Retina (tissue), 1 donor: ENCODE measurements around the gene TBCD.
"Not testable (repeated sequence)": the region's sequence is repeated elsewhere in the genome, so short reads cannot be mapped to it uniquely, and the experiment has no call there.

ENCODE experiments used
- DNase-seq: peaks from one replicate; pipeline ENCODE4 v3.0.0-alpha.2; 2016

TBCD gene

GRCh38 chr17:82729479-82730260 lies 22.2 kb upstream of the TBCD start:
- no peak for DNase-seq

DNA sequence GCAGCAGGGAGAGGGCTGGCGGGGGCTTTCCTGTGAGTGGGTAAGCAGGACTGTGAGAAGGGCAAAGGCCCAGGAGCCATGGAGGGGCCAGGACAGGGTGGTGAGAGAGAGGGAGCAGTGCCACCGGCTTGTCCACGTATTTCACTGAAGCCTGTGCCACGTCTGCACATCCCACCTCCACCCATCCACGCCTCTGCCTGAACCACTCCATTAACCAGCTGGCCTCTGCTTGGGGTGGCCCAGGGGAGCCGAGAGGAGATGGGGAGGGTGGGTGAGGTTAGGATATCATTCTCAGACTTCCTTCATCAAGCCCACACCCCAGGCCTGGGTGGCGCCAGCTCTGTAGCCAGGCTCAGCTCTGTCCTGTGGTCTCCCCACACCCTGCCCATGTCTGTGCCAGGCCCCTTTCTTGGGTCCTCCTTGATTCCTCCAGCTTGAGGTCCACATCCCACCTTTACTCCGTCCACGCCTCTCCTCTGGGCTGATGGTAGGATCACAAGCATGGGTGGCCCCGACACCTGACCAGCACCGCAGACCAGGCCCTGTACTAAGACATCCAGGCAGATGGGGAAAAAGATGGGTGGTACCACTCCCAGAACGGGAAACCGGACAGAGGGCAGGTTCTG lies 19.6 kb upstream of the TBCD start:
- no peak for DNase-seq

DNA sequence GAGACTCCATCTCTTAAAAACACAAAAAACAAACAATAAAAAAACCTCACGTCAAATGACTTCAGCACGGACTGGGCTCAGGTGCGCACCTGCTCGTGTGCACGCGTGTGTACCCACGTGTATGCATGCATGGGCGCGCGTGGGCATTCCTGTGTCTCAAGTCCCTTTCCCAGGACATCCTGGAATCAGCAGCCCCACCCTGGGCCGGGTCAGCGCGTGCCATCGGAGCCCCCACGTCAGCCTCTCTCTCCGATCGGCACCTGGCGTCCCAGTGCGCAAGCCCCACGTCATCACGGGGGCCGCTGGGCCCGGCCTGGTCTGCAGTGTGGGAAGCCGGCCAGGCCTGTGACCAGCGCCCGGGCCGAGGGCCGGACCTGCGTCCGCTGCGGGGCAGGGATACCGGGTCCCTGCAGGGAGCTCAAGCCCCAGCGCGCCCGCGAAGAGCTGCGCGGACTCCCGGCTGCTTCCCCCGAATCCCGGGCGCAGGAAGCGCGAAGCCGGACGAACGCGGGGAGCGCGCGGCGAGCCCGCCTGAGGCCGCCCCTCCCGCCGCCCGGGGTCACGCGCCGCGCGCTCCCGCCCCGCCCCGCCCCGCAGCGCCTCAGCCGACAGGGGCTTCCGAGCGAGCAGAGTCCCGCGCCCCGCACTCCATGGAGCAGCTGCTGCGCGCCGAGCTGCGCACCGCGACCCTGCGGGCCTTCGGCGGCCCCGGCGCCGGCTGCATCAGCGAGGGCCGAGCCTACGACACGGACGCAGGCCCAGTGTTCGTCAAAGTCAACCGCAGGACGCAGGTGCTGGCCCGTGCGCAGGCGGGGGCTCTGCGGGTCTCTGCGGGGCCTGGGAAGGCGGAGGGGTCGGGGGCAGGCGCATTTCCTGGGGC lies 16.6 kb upstream of the TBCD start, which contains the start of gene FN3K:
TSS of gene FN3K (plus strand) at position 629 of the 880 bp plus-strand sequence. CDS start at position 651, 22 bp downstream.
- peak; percentile 87 for DNase-seq

DNA sequence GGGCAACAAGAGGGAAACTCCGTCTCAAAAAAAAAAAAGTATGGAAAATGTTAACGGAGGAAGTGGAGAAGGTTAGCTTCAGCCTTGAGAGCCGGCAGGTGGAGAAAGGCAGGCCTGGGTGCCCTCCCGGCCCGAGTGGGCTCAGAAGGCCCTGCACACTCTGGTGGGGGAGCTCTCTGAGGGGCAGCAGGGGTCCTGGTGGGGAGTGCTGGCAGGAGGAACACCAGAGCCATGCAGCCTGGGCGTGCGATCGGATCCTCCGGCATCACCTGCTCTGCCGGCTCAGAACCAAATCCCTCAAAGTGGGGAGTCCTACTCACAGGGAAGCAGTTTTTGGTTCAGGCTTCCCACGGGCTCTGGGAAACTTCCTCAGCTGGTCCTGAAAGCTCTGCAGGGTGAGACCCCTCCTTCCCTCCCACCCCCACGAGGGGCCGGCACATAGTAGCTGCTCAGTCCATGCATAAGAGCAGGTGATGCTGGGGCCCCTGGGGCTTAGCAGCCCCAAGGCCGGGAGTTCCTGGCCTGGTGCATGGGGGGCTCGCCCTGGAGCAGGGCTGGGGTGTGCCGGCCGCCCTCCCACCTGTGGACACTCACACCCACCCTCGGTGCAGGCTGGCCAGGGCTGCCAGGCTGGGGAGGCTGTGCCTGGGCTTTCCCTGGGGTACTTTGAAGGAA lies 15.2 kb upstream of the TBCD start:
- DNase-seq, result no peak

DNA sequence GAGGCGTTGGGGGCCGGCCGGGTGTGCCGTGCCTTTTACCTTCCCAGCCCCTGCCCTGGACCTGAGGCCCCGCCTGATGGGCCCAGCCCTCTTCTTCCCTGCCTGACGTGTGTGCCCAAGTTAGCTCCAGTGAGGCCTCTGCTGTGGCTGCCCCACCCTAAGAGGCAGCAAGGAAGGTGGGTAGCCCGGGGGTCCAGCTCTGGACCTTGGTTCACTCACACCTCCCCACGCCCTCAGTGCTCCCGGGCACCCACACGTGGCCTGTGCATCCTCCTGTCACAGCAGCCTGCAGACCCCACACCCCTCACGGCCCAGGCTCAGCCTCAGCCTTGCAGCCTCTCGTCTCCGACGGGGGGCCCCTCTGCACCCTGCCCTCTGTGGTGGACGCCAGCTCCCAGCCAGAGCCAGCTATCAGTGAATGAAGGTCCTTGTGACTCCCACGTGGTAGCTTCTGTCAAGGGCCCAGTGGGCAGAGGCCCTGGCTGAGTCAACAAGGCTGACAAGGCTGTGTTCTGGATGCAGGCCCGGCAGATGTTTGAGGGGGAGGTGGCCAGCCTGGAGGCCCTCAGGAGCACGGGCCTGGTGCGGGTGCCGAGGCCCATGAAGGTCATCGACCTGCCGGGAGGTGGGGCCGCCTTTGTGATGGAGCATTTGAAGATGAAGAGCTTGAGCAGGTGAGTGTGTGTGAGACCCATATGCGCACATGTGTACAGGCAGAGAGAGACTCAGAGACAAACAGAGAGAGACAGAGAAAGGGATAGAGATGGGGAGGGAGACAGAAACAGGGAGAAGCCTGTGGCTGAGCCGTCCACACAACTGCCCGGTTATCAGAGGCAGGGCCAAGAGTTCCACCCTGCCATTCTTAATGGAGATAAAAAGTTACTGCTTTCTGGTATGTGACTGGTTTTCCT lies 13.6 kb upstream of the TBCD start:
- DNase-seq, result no peak

DNA sequence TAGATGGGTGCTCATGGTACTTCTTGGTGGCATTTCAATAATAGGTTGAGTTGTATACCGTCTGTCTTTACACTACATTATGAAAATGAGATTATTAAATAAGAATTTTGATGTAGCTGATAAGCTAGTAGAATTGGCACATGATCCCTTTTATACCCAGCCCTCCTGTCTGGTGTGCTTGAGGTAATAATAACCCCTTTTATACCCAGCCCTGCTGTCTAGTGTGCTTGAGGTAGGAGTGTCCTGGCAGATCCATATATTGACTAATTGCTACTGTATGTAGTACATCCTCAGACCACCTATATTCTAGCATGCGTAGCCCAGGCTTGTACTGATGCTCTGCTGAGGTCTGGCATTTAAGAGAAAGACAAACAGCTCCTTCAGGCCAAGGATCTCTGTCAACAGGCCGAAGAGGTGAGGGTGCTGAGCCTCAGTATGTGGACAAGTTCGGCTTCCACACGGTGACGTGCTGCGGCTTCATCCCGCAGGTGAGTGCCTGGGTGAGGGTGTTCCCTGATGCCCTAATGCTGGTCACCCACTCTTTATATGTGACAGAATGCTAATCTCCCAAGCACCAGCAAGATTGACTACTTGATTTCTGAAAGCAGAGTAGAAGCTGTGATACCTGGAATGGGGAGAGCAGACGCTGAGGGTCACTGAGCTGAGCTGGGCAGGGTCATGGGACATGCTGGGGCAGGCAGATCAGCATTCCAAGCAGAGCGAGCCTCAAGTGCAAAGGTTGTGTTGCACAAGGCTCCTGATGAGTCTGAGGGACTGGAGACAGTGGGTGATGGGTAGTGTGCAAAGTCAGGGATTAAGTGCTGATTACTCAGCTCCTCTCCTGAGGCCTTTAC lies 10.7 kb upstream of the TBCD start:
- no peak for DNase-seq

DNA sequence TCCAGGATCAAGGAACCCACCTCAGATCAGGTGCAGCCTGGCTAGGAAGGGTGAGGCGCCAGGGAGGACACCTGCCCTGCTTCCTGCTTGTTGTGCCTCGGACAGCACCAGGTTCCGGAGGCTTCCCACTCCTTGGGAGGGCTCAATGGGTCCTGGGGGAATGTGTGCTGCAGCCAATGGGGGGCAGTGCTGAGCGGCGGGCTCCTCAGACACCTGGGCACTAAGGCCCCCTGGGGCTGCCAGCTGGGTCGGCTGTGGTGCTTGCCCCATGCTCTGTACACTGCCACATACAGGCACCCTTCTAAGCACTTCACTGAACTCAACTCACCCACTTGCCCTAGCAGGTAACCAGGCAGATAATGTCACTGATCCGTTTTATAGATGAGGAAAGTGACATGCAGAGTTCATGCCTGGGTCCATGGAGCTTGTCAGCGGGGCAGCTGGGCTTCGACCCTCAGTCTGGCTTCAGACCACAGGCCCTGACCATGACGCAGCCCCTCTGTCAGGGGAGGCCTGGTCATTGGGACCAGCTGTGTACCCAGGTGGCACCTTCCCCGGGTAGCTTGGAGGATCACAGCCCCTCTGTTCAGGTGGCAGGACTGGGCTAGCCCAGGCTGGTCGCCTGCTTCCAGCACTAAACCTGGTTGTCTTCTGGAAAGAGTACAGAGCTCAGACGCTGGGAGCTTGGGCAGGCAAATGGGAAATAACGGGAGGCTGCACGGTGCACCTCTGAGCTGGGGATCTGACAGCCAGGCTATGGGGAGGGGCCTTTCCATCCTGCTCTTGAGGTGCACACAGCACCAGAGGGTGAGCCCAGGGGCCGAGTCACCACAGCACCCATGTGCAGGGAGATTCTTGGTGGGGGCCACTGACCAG lies 8.3 kb upstream of the TBCD start:
- DNase-seq, result no peak

DNA sequence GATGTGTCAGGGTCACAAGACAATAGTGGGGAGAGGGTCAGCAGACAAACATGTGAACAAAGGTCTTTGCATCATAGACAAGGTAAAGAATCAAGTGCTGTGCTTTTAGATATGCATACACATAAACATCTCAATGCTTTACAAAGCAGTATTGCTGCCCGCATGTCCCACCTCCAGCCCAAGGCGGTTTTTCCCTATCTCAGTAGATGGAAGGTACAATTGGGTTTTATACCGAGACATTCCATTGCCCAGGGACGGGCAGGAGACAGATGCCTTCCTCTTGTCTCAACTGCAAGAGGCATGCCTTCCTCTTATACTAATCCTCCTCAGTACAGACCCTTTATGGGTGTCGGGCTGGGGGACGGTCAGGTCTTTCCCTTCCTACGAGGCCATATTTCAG lies 7.1 kb upstream of the TBCD start:
- not testable (repeated sequence) for DNase-seq

DNA sequence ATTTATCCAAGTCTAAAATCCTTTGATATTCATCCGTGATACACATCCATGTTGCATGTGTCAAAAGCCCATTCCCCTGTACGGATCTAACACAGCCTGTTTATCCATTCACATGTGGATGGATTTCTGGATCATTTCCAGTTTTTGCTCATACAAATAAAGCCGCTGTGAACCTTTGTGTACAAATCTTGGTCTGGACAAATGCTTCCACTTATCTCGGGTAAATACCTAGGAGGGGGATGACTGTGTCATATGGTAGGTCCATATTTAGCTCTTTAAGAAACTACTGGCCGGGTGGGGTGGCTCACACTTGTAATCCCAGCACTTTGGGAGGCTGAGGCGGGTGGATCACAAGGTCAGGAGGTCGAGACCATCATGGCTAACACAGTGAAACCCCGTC lies 6.3 kb upstream of the TBCD start:
- no peak for DNase-seq

DNA sequence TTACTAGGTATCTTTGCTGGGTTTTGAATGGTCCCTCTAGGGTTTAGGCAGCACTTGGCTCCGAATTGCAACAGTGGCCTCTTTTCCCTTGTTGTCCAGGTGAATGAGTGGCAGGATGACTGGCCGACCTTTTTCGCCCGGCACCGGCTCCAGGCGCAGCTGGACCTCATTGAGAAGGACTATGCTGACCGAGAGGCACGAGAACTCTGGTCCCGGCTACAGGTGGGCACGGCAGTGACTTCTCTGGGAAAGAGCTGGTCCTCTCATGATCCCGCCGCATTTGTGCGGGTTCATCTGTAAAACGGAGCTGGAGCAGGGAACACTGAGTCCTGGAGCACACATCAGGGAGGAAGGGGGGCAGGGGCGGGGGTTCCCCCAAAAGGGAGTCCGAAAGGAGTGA lies 3.1 kb upstream of the TBCD start:
- DNase-seq, result no peak

GRCh38 chr17:82750241-82750908 lies 1.5 kb upstream of the TBCD start:
- DNase-seq, result peak; percentile 37

DNA sequence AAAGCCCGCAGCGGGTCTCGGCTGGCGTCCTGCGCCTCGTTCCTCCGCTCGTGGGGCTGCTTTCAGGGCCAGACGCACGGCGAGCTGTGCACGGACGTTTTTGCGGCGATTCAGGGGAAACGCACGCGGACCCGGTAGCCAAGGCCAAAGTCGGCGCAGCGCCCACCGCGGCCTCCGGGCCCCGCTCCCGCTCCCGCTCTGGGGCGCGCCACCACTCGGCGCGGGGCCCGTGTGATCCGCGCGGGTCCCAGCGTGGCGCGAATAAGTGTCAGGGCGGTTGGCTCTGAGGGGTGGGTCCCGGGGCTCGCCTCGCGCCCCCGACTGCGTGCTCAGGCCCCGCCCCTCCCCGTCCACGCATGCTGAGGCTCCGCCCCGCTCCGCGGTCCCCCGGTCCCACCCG lies 694 bp upstream of the TBCD start:
- peak; percentile 83 for DNase-seq

DNA sequence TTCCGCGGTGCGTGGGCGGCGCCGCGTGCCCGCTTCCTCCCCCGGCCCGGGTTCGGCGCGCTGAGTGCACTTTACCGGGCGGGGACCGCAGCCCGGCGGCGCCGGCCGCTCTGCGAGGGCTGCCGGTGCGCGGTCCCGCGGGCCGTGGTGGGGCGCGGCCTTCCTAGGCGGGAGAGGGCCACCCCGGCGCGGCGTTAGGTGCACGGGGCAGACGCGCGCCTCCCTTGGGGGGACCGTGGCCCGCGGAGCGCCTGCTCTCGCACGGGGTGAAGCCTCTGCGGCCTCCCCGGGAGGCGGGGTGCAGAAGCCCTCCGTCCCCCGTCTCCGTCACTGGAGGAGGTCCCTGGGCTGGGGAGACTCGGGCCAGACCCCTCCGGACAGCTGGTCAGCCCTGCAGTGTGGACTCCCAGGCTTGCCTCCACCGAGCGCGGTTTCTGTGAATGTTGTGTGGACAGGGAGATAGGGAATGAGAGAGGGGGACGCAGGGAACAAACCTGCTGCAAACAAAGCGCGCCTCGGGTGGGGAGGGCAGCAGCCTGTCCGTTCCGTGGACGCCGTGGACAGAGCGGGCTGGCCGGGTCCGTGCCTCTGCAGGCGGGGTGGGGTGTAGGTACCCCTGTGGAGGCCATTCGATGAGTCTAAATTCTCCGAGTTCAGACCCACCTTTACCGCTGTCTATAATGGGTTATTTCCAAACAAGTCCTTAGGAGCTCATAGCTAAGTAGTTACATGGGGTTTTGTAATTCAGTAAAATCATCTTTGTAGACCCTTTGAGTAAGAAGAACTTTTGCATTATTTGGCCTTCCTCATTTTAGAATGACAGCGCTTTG lies 721 bp downstream of the TBCD start:
- DNase-seq, result peak; percentile 57

DNA sequence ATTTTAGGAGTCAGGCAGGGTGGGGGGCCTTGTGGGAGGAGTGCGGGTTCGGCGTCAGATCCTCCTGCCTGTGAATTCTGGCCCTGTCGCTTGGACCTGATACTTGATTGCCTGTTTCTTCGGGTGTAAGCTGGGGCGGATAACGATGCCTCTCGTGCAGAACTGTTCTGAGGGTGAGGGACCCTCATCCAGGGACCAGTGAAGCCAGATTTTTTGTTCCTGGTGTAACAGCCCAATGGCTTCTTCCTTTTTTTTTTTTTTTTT lies 1.3 kb downstream of the TBCD start:
- no peak for DNase-seq

- DNase-seq, result peak; percentile 22
Observed at GRCh38 chr17:82754297-82755208, 2.7 kb downstream of the TBCD start.

- DNase-seq, result no peak
Observed at GRCh38 chr17:82756166-82756565, 4.3 kb downstream of the TBCD start.

DNA sequence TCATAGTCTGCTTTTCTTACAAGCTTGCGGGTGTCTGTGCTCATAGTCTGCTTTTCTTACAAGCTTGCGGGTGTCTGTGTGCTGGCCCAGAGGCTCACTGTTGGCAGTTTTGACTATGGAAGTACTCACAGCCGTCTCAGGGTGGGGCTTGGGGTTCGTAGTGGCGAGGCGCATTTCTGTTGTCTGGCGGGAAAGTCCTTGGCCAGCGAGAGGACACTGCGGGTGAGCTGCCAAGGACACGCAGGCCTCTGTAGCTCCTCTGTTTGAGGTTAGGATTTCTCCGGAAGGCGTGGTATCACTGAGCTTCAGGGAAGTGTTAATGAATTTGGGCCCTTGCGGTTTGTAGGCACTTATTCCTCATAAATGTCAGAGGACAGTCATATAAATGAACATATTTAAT lies 13.5 kb downstream of the TBCD start:
- DNase-seq, result no peak
